Measurements from ENCODE around the gene DPP10.

DNA sequence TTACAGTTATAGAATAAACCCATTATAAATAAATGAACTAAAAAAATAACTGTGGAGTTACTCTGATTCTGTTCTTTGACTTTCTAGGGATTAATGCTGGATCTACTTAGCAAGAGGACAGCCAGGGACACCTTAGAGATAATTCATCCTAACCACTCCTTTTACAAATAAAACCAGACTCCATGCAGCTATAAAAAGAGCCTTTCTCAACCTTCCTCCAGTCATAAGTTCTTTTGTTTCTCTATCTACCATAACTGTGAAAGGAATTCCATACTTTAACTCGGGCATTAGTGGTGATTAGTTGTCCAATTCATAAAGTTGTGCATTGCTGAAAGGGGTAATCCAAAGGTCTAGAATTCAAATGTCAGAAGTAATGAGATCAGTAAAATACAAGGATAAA lies 682.4 kb downstream of the DPP10 start:
- TF ChIP-seq, protein P1, sequence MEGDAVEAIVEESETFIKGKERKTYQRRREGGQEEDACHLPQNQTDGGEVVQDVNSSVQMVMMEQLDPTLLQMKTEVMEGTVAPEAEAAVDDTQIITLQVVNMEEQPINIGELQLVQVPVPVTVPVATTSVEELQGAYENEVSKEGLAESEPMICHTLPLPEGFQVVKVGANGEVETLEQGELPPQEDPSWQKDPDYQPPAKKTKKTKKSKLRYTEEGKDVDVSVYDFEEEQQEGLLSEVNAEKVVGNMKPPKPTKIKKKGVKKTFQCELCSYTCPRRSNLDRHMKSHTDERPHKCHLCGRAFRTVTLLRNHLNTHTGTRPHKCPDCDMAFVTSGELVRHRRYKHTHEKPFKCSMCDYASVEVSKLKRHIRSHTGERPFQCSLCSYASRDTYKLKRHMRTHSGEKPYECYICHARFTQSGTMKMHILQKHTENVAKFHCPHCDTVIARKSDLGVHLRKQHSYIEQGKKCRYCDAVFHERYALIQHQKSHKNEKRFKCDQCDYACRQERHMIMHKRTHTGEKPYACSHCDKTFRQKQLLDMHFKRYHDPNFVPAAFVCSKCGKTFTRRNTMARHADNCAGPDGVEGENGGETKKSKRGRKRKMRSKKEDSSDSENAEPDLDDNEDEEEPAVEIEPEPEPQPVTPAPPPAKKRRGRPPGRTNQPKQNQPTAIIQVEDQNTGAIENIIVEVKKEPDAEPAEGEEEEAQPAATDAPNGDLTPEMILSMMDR (IDR thresholded peaks at IDR 0.05; ENCODE audit: insufficient read depth, low read depth, low read length): no peak
- no peak for TF ChIP-seq EZH2 (IDR thresholded peaks at IDR 0.05; ENCODE audit: insufficient read depth, low read length)
